Measurements from ENCODE around the gene ABI3BP.

Gene ABI3BP

GRCh38 chr3:101010296-101010695 is 17.1 kb upstream of the ABI3BP start:
- TF ChIP-seq CTCF (conservative IDR thresholded peaks at IDR 0.05) (no peak), ZFX (IDR thresholded peaks at IDR 0.05) (no peak)
- H3K27ac ChIP-seq: no peak overlapping the region

DNA sequence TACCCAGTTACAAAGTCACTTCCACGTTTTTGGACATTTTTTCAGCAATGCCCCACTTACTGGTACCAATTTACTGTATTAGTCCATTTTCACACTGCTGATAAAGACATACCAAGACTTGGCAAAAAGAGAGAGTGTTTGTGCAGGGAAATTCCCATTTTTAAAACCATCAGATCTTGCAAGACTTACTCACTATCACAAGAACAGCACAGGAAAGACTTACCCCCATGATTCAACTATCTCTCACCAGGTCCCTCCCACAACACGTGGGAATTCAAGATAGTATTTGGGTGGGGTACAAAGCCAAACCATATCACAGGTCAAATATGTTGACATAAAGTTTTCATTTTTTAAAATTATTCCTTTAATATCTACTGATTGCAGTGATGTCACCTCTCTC is 16.2 kb upstream of the ABI3BP start:
- no peak for TF ChIP-seq ZFX (IDR thresholded peaks at IDR 0.05)
- TF ChIP-seq CTCF (conservative IDR thresholded peaks at IDR 0.05): no peak

GRCh38 chr3:100999160-100999559 is 5.9 kb upstream of the ABI3BP start:
- H3K27ac ChIP-seq: no peak overlapping the region
- TF ChIP-seq ZFX (IDR thresholded peaks at IDR 0.05) (no peak), CTCF (conservative IDR thresholded peaks at IDR 0.05) (no peak)

More for the DNA sequence above, 16.2 kb upstream of the ABI3BP start:
- H3K27ac ChIP-seq: no peak overlapping the region

- no peak for TF ChIP-seq CTCF (conservative IDR thresholded peaks at IDR 0.05)
- no peak for TF ChIP-seq ZFX (IDR thresholded peaks at IDR 0.05)
- H3K27ac ChIP-seq: no peak overlapping the region
Observed at GRCh38 chr3:100994809-100995208, 1.6 kb upstream of the ABI3BP start.

DNA sequence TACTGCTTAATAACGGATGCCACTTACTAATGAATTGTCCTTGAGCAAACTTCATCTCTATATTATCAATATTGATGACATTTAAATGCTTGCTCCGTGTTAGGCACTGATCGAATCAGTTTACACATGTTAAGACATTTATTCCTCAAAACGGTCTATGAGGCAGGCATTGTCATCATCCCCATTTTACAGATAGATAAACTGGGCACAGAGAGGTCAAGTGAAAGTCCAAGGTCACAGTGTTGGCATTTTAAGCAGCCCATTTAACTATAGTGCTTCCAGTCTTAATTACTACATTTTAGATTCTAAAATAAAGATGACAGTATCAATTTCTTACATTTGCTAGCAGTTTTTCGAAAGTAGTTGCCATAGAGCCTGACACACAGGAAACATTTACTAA is 966 bp upstream of the ABI3BP start:
- TF ChIP-seq ZFX (IDR thresholded peaks at IDR 0.05) (no peak), CTCF (conservative IDR thresholded peaks at IDR 0.05) (no peak)
- no peak overlapping the region for H3K27ac ChIP-seq

GRCh38 chr3:100992231-100993012 is 799 bp downstream of the ABI3BP start:
- H3K27ac ChIP-seq: no peak overlapping the region
- TF ChIP-seq ZFX (IDR thresholded peaks at IDR 0.05) (no peak), CTCF (conservative IDR thresholded peaks at IDR 0.05) (no peak)

- TF ChIP-seq CTCF (conservative IDR thresholded peaks at IDR 0.05): no peak
- no peak for TF ChIP-seq ZFX (IDR thresholded peaks at IDR 0.05)
- no peak overlapping the region for H3K27ac ChIP-seq
Observed at GRCh38 chr3:100988080-100988479, 5.1 kb downstream of the ABI3BP start.
